NCI-H1930 (cell line): Measurements from ENCODE around the gene CFD.
"Not testable (repeated sequence)": the region's sequence is repeated elsewhere in the genome, so short reads cannot be mapped to it uniquely, and the experiment has no call there.

Source experiments
- DNase-seq, 2 experiments: peaks; one replicate each; lab custom pipeline; 2025; lab: John Stamatoyannopoulos, UW

CFD gene

DNA sequence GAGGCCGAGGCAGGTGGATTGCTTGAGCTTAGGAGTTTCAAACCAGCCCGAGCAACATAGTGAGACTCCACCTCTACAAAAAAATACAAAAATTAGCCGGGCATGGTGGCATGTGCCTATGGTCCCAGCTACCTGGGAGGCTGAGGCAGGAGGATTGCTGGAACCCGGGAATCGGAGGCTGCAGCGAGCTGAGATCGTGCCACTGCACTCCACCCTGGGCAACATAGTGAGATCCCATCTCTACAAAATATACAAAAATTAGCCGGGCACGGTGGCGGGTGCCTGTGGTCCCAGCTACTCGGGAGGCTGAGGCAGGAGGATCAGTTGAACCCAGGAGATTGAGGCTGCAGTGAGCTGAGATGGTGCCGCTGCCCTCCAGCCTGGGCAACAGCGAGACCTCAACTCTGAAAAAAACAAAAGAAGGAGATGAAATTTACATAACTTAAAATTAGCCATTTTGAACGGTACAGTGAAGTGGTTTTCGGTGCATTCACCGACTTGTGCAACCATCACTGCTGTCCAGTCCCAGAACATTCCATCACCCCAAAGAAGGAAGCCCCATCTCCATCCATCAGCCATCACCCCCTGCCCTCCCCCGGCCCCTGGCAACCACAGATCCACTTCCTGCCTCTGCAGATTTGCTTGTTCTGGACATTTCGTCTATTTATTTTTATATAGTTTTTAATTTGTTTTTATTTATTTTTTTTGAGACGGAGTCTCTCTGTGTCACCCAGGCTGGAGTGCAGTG, 33.4 kb upstream of the CFD start:
- DNase-seq = no peak

- no peak for DNase-seq
These were observed 32.2 kb upstream of the CFD start for GRCh38 chr19:827314-827709.

- DNase-seq = no peak
These were observed 31.6 kb upstream of the CFD start, which contains the start of gene AZU1 for GRCh38 chr19:827710-828321. Gene AZU1 (plus strand): TSS chr19:827837. CDS start chr19:827847, 10 bp downstream.

DNA sequence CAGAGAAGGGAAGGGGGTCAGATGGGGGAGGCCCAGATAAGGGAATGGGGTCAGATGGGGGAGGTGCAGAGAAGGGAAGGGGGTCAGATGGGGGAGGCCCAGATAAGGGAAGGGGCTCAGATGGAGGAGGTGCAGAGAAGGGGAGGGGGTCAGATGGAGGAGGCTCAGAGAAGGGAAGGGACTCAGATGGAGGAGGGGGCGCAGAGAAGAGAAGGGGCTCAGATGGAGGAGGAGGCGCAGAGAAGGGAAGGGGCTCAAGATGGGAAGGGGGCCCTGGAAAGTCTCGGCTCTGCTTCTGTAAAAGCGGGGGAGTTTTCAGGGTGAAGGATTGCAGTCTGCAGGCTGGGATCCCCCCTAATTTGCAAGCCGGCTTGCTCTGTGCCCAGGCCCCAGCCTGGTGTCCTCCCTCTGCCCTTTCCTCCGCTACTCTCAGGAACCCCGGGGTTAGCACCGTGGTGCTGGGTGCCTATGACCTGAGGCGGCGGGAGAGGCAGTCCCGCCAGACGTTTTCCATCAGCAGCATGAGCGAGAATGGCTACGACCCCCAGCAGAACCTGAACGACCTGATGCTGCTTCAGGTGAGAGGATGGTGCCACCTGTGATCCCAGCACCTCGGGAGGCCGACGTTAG, 30.2 kb upstream of the CFD start:
- no peak for DNase-seq

DNA sequence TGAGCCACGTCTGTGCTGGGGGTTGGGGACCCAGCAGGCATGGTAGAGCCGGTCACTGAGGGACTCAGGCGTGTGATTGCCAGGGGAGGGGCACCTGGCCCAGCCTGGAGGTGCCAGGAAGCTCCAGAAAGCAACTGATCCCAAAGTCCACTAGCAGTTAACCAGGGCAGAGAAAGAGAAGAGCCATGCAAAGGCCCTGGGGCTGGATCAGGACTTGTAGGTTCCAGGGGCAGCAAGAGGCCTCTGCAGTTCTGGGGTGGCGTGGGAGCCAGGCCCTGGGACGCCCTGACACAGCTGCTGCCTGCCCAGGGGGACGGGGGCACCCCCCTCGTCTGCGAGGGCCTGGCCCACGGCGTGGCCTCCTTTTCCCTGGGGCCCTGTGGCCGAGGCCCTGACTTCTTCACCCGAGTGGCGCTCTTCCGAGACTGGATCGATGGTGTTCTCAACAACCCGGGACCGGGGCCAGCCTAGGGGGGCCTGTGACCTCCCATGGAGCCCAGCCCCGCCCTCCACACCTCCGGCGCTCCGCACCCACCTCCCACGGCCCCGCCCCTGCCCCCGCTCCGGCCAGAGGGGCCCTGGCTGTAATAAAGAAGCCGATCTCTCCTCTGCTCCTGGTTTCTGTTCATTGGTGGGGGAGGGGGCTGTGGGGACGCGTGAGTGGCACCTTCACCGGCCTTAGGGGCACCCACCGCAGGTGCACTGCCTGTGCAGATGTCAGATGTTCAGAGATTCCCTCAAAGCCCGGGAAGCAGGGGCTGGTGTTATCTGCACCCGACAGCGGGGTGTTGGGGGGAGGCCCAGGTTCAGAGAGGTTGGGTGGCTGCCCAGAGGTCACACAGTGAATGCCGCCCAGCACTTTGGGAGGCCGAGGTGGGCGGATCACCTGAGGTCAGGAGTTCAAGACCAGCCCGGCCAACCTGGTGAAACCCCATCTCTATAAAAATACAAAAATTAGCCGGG, 27.8 kb upstream of the CFD start:
- DNase-seq = no peak

DNA sequence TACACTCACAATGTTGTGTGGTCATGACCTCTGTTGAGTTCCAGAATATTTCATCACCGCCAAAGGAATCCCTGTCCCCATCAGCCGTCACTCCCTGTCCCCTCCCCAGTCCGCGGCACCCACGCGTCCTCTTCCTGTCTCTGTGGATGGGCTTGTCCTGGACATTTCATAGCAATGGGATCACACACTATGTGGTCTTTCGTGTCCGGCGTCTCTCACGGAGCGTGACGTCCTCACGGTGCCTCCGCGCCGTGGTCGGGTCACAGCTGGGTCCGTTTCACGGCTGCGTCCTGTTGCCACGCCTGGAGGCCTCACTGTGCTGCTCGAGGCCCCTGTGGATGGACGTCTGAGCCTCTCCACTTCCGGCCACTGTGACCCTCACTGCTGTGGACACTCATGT, 25.2 kb upstream of the CFD start:
- no peak for DNase-seq

DNA sequence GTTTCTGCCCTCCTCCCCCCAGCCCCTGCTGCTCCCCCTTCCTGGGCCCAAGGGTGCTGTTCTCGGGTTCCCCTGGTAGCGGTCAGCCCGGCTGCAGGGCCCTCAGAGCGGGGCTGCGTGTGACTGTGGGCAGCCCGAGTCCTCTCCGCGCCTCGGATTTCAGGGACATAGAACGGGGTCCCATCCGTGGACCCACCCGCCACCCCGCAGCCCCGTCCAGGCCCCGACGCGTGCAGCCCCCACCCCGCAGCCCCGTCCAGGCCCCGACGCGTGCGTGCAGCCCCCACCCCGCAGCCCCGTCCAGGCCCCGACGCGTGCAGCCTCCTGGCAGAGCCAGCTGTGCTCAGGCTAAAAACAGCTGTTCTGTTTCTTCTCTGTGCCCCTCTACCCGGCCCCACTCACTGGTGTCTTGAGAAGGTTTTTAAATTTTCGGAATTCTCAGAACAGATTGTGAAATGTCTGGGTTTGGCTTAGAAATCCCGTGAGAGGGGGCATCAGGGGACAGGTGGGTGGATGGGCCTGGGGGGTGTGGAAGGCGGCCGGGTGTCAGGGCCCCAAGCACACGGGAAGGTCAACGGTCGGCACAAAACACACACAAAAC, 24.2 kb upstream of the CFD start:
- DNase-seq = no peak

DNA sequence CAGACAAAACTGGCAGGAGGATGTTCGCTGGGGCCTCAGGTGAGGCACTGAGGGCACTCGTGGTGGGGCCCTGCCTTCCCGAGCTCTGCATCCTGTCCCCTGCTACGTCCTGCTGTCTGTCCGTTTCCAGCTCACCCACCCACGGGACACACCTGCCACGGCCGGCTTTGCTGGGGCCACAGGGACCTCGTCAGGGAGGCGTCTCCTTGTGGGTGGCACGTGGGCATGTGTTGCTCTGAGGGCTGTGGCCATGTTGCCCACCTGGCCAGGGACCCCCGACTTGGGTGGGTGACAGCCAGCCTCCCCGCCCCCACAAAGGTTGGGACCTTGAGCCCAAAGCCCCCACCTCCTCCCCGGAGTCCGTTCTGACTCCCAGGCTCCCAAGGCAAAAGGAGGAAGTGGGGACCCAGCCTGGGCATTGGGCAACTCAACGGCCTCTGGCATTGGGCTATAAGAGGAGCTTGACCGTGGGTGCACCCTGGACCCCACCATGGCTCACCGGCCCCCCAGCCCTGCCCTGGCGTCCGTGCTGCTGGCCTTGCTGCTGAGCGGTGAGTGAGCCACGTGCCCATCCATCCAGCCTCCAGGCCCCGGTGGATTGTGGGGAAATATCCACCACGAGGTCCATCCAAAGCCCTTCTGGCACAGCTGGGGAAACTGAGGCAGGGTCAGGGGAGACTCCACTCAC, 18.8 kb upstream of the CFD start, which contains the start of gene PRTN3:
TSS of gene PRTN3 (plus strand) at position 481 of the 688 bp plus-strand sequence. CDS start at position 491, 10 bp downstream.
- DNase-seq = no peak

DNA sequence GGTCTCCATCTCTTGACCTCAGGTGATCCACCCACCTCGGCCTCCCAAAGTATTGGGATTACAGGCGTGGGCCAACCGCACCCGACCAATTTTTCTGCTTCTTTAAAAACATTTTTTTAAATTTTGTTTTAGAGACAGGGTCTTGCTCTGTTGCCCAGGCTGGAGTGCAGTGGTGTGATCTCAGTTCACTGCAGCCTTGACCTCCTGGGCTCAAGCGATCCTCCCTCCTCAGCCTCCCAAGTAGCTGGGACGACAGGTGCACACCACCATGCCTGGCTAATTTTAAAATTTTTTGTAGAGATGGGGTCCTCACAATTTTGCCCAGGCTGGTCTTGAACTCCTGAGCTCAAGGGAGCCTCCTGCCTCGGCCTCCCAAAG, 16.7 kb upstream of the CFD start:
- DNase-seq = not testable (repeated sequence)

- no peak for DNase-seq
These were observed 16.2 kb upstream of the CFD start for GRCh38 chr19:843180-843835.

- DNase-seq = no peak
These were observed 15.5 kb upstream of the CFD start for GRCh38 chr19:843836-844545.

DNA sequence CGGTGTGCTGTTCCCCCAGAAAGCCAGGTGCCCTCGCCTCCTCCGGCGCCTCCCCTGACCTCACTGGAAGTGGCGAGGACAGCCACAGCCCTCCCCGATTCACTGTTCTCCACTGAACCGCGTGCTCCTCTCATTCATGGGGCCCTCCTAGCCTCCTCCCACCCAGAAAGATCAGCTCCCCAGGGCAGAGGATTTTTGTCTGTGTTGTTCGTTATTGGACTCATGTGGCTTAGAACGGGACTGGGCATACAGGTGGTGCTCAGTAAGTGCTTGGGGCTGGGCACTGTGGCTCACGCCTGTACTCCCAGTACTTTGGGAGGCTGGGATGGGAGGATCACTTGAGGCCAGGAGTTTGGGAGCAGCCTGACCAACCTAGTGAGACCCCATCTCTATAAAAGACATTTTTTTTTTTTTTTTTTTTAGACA, 14.9 kb upstream of the CFD start:
- no peak for DNase-seq

DNA sequence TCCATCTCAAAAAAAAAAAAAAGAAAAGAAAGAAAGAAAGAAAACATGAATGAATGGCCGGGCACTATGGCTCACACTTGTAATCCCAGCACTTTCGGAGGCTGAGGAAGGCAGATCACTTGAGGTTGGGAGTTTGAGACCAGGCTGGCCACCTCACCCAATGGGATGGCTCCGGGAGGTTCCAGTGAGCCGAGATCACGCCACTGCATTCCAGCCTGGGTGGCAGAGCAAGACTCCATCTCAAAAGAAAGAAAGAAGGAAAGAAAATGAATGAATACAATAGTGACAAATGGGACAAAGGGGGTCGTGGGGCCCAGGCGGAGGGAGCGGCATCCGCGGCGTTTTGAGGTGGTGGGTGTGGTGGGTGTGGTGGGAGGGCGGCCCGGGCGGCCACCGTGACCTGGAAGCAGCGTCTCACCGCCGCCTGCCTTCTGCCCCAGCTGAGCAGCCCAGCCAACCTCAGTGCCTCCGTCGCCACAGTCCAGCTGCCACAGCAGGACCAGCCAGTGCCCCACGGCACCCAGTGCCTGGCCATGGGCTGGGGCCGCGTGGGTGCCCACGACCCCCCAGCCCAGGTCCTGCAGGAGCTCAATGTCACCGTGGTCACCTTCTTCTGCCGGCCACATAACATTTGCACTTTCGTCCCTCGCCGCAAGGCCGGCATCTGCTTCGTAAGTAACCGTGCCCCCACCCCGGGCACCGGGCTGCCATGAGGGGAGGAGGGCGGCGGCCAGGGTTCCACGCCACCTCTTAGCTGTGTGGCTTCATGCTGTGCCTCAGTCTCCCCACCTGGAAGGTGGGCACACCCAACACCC, 13.6 kb upstream of the CFD start:
- DNase-seq = no peak

DNA sequence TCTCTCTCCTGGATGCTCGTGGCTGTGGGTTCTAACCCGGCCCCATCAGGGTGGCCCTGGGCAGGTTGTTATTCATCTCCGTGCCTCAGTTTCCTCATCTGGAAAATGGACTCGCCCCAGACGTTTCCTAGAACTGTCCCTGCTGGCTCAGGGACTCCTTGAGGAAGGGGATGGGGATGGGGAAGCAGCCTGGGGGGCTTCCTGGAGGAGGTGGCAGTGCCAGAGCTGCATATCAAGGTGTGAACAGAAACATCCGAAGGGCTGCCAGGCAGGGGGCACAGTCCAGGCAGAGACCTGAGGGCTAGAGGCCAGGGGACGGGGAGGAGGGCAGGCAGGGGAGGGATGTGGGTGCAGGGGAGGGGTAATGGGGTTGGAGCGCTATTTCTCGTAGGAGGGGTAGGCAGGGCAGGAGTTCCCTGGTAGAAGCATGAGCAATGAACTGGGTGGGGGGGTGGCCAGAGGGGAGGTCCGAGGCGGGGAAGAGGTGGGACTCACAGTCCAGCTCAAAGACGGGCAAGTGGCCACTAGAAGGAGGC, 11.0 kb upstream of the CFD start:
- DNase-seq = no peak

- not testable (repeated sequence) for DNase-seq
These were observed 10.3 kb upstream of the CFD start for GRCh38 chr19:849195-849594.

DNA sequence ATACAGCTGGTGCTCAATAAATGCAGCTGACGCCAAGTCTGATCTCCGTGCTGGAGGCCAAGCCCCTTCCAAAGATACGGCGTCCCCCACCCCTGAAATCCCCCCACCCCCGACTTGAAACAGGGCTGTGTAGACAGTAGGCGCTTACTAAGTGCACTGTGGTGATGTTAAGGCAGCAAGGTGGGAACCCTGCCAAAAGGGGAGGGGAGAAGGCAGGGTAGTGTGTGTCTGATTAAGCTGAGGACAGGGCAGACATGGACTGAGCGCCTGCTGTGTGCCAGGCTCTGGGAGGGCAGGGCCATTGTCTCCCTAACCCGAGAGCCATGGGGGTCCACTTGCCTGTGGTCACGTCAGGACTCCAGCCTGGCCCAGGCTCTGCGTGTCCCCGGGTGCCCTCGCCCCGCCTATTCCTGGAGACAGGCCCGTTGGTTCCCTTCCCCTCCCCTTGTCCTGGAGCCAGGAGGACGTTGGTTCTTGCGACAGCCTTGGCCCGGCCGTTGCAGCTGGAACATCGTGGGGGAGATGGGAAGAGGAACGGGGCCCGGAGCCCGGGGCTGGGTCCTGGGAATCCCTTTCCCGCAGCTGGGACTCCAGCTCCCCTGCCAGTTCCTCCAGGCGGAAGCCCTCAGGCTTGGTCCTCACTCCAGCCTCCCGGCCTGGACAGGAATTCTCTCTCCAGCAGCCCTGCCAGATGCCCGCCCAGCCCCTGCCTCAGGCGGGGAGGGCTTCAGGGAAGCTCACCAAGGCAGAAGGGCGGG, 9.1 kb upstream of the CFD start:
- DNase-seq = peak in 1 of 2 experiments; percentile 66

DNA sequence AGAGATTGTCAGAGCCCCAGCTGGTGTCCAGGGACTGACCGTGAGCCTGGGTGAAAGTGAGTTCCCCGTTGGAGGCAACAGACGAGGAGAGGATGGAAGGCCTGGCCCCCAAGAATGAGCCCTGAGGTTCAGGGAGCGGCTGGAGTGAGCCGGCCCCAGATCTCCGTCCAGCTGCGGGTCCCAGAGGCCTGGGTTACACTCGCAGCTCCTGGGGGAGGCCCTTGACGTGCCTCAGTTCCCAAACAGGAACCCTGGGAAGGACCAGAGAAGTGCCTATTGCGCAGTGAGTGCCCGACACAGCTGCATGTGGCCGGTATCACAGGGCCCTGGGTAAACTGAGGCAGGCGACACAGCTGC, 8.5 kb upstream of the CFD start:
- DNase-seq = no peak
